HG03460 (cell line): ENCODE data around the gene FBXL16.

ENCODE experiments used
- ATAC-seq: cut with Tn5 transposase; IDR thresholded peaks from one replicate; pipeline ENCODE4 v1.9.1; 2021; ENCODE audit not compliant: unreplicated experiment

FBXL16 gene

GRCh38 chr16:645852-646678, 59.5 kb downstream of the FBXL16 start:
- ATAC-seq: no peak

DNA sequence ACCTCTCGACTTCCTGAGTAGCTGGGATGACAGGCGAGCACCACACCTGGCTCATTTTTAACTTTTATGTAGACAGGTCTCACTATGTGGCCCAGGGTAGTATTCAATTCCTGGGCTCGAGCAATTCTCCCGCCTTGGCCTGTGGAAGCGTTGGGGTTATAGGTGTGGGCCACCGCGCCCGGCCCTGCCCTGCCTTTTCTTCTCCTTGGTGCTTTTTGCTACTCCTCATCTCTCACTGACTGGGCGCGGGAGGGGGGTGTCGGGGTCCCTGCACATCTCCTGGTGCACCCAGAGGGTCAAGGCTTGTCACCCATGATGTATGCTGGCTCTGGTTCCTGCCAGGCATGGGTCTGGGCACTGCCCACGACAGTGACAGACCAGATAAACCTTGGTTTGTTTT, 61.0 kb downstream of the FBXL16 start:
- no peak for ATAC-seq

DNA sequence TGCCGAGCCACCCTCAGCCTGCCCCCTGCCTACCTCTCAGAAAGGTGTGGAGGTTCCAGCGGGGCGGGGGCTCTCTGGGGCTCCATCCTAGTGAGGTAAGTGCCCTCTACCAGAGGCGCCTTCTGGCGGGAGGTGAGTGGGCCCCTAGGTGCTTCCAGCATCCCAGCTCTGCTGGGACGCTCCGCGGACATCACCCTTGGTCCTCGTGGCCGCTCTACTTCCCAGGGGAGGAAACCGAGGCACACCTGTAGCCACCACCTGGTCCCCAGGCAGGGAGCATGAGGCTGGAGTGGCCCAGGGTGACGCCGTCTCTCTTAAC, 62.6 kb downstream of the FBXL16 start:
- ATAC-seq: no peak
